ENCODE measurements around the gene MKX. TPM values are rescaled to one million over a fixed set of nuclear protein-coding genes. Genes with fewer than 3 reads are reported as not detected.

MKX gene
- total RNA-seq, 4 donors from 2014 or later: 0.84 to 1.3 (median 1.1) TPM

GRCh38 chr10:27715505-27715904 lies 30.1 kb downstream of the MKX start:
- DNase-seq (ENCODE audit: low spot score in 2 of 2): no peak
- TF ChIP-seq POLR2A (IDR thresholded peaks at IDR 0.05): no peak
- TF ChIP-seq, protein P1, sequence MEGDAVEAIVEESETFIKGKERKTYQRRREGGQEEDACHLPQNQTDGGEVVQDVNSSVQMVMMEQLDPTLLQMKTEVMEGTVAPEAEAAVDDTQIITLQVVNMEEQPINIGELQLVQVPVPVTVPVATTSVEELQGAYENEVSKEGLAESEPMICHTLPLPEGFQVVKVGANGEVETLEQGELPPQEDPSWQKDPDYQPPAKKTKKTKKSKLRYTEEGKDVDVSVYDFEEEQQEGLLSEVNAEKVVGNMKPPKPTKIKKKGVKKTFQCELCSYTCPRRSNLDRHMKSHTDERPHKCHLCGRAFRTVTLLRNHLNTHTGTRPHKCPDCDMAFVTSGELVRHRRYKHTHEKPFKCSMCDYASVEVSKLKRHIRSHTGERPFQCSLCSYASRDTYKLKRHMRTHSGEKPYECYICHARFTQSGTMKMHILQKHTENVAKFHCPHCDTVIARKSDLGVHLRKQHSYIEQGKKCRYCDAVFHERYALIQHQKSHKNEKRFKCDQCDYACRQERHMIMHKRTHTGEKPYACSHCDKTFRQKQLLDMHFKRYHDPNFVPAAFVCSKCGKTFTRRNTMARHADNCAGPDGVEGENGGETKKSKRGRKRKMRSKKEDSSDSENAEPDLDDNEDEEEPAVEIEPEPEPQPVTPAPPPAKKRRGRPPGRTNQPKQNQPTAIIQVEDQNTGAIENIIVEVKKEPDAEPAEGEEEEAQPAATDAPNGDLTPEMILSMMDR (IDR thresholded peaks at IDR 0.05): no peak
- WGBS, 2 donors: 75 to 82% methylated on average over 3 of the region's 3 CpGs
- H3K4me3 ChIP-seq (ENCODE audit: low read depth, poor library complexity, severe bottlenecking): no peak overlapping the region
- intact Hi-C loops (cut with DNase I; ENCODE audit: low total_unique reads): no loop called here

- DNase-seq (ENCODE audit: low spot score in 2 of 2): no peak
- no peak overlapping the region for H3K4me3 ChIP-seq (ENCODE audit: low read depth, poor library complexity, severe bottlenecking)
- intact Hi-C loops (cut with DNase I; ENCODE audit: low total_unique reads): no loop called here
- 45 to 65% methylated on average over 4 of the region's 4 CpGs for WGBS, 2 donors
- TF ChIP-seq, protein P1 (IDR thresholded peaks at IDR 0.05): no peak
- no peak for TF ChIP-seq POLR2A (IDR thresholded peaks at IDR 0.05)
These were observed 31.3 kb downstream of the MKX start for GRCh38 chr10:27714349-27714748.

DNA sequence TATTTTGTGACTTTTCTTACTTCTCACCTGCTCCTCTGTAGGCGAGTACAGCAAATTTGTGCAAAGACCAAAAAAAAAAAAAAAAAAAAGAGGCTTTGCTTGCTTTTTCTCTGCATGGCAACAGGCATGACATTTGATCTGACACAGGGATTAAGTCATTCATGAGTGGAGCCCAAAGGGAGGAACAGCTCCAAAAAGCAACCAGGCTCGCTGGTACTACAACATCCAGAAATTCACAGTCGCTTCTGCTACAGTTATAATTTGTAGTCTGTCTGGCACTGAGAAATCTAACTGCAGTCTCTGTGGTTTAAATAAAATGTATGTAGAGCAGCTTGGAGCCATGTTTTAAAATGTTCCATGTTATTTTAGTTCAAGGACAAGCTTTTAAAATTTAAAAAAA lies 31.7 kb downstream of the MKX start:
- intact Hi-C loops (cut with DNase I; ENCODE audit: low total_unique reads): no loop called here
- 30 to 37% methylated on average over 3 of the region's 3 CpGs for WGBS, 2 donors
- TF ChIP-seq, protein P1 (IDR thresholded peaks at IDR 0.05): no peak
- TF ChIP-seq POLR2A (IDR thresholded peaks at IDR 0.05): no peak
- no peak overlapping the region for H3K4me3 ChIP-seq (ENCODE audit: low read depth, poor library complexity, severe bottlenecking)
- DNase-seq (ENCODE audit: low spot score in 2 of 2): no peak

DNA sequence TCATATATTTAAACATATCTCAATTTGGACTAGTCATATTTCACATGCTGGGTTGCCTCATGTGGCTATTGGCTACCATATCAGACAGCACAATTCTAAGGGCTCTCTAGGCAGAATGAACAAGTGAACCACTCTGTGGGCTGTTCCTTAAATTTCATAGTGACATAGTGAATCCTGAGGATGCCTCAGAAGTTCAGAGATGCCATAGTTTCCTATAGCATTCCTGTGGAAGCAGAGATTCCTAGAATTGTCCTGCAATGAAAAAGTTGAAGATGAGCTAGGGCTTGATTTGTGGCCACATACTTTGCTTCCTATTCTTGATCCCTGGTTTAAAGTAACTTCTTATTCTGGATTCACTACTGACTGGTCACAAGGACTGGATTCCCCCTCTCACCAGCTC lies 35.6 kb downstream of the MKX start:
- H3K4me3 ChIP-seq (ENCODE audit: low read depth, poor library complexity, severe bottlenecking): no peak overlapping the region
- no peak for DNase-seq (ENCODE audit: low spot score in 2 of 2)
- intact Hi-C loops (cut with DNase I; ENCODE audit: low total_unique reads): no loop called here
- TF ChIP-seq, protein P1 (IDR thresholded peaks at IDR 0.05): no peak
- no peak for TF ChIP-seq POLR2A (IDR thresholded peaks at IDR 0.05)

DNA sequence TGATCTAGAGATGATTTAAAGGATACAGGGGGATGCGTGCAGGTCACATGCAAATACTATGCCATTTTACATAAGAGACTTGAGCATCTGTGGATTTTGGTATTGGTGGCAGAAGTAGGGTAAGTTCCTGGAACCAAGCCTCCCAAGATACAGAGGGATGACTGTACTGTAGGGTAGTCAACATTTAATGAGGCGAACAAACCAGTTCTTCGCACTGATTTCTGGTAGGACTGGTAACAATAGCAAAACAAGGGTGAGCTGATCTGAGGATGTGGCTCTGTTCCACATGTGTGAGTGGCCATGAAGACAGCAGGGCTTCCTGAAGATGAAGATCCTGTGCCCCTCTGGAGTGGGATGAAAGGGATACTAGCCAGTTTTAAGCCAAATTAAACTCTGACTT lies 36.3 kb downstream of the MKX start:
- WGBS, 2 donors: 79 to 93% methylated on average over 3 of the region's 3 CpGs

More for the DNA sequence above, 36.3 kb downstream of the MKX start:
- H3K4me3 ChIP-seq (ENCODE audit: low read depth, poor library complexity, severe bottlenecking): no peak overlapping the region
- TF ChIP-seq, protein P1 (IDR thresholded peaks at IDR 0.05): no peak
- TF ChIP-seq POLR2A (IDR thresholded peaks at IDR 0.05): no peak
- DNase-seq (ENCODE audit: low spot score in 2 of 2): no peak
- intact Hi-C loops (cut with DNase I; ENCODE audit: low total_unique reads): no loop called here

Data from lower leg skin (tissue), 4 donors.